Spleen (tissue), 11 donors: ENCODE results near the gene DUSP5. TPM values are rescaled to one million over a fixed set of nuclear protein-coding genes. Genes with fewer than 3 reads are reported as not detected.

Source experiments
- DNase-seq: peaks from one replicate; pipeline ENCODE4 v3.0.0-alpha.2; 2020
- H3K27ac ChIP-seq, 8 donors: fragments of 200-600 bp; sonication (generic) in 7 of 8; 1 replicate in 4 of 8; 2 replicates in 4 of 8; pipeline versions ENCODE4 v1.5.0 to v1.8.0; 2016 to 2021; ENCODE audit warnings: inconsistent platforms in 4 of 8, mild to moderate bottlenecking in 4 of 8, moderate library complexity in 1 of 8
- H3K27me3 ChIP-seq, 7 donors: fragments of 200-600 bp; sonication (generic) in 6 of 7; replicated peaks in 1 of 7; 1 replicate in 4 of 7; 2 replicates in 3 of 7; pipeline versions ENCODE4 v1.5.0 to v1.8.0; 2016 to 2021; ENCODE audit warnings: inconsistent platforms in 3 of 7, mild to moderate bottlenecking in 1 of 7
- H3K36me3 ChIP-seq, 6 donors: fragments of 200-600 bp; sonication (generic) in 5 of 6; 1 replicate in 4 of 6; 2 replicates in 2 of 6; pipeline versions ENCODE4 v1.5.0 to v1.8.0; 2016 to 2021; ENCODE audit warnings: inconsistent platforms in 2 of 6
- H3K4me1 ChIP-seq, 6 donors: fragments of 200-600 bp; sonication (generic) in 5 of 6; 1 replicate in 3 of 6; 2 replicates in 3 of 6; pipeline versions ENCODE4 v1.5.0 to v1.8.0; 2016 to 2021; ENCODE audit warnings: inconsistent platforms in 3 of 6
- H3K4me3 ChIP-seq, 8 donors: fragments of 200-600 bp; sonication (generic) in 7 of 8; 1 replicate in 4 of 8; 2 replicates in 4 of 8; pipeline versions ENCODE4 v1.5.0 to v1.8.0; 2016 to 2021; ENCODE audit warnings: inconsistent platforms in 4 of 8, mild to moderate bottlenecking in 4 of 8, moderate library complexity in 2 of 8
- H3K9me3 ChIP-seq, 8 donors: fragments of 200-600 bp; sonication (generic) in 7 of 8; 1 replicate in 4 of 8; 2 replicates in 4 of 8; pipeline versions ENCODE4 v1.5.0 to v1.8.0; 2016 to 2021; ENCODE audit warnings: inconsistent platforms in 4 of 8
- CTCF ChIP-seq, 11 experiments: fragments of 200-600 bp in 7 of 11; fragments of 450-650 bp in 4 of 11; sonication (generic) in 4 of 11; IDR thresholded peaks in 8 of 11; conservative IDR thresholded peaks in 3 of 11; 1 replicate in 7 of 11; 2 replicates in 4 of 11; pipeline versions ENCODE4 v1.4.0 to v1.8.0; 2016 to 2021; ENCODE audit warnings: antibody characterized with exemption in 11 of 11, inconsistent platforms in 4 of 11, mild to moderate bottlenecking in 1 of 11
- POLR2A ChIP-seq, 3 donors: fragments of 450-650 bp; IDR thresholded peaks; one replicate each; pipeline ENCODE4 v1.5.1; 2017; ENCODE audit warnings: antibody characterized with exemption in 3 of 3, mild to moderate bottlenecking in 1 of 3
- POLR2AphosphoS5 ChIP-seq, 3 donors: sonication (generic); formaldehyde crosslinking; IDR thresholded peaks; one replicate each; pipeline ENCODE4 v1.5.1; 2017; ENCODE audit warnings: antibody characterized with exemption in 3 of 3
- WGBS, 5 donors: extraction: QIAGEN DNeasy Blood & Tissue Kit in 3 of 5; methylation state at CpG; one replicate each; pipeline versions ENCODE4 v1.1.5 to v1.1.7; 2013 to 2018; 5-methylcytosine and 5-hydroxymethylcytosine counted together
- intact Hi-C: fragments of 100-400 bp; cut with DNase I; formaldehyde crosslinking; loops from one replicate; pipeline ENCODE4 v1.15.0; 2023; ENCODE audit warnings: low total_unique reads
- polyA plus RNA-seq, 3 donors: library from polyadenylated mRNA; stranded (reverse); fragments of 200-250 nt; gene quantifications; one replicate each; pipeline ENCODE4 v1.2.1, GENCODE V29; 2013
- total RNA-seq, 7 donors: library from RNA; depleted of rRNA in 3 of 7; stranded (reverse); fragments of >200 nt in 3 of 7; fragmentation: NEBNext Ultra II Directional in 4 of 7; extraction: Animal tissue kit (Norgen Biotek cat#: 25700) in 4 of 7; gene quantifications; one replicate each; pipeline versions ENCODE4 v1.1.0 to v1.2.1, GENCODE V29; 2016 to 2021
- donor health status: healthy with polysubstance abuse.
- donor health status: DM: no; HTN: no; CAD: no; lungs with moderate emphysema.
- donor health status: DM: no; HTN: no; CAD: no.
- donor health status: Bipolar disorder and iron deficiency.
- donor health status: healthy.
- donor health status: DM: no; HTN: no; CAD: no.
- donor health status: DM: yes; HTN: yes; CAD: no.

The DUSP5 gene
- total and polyA plus RNA-seq, 10 donors = 9.7 to 71.8 (median 30.6) TPM

GRCh38 chr10:110508159-110508788, 10.6 kb downstream of the DUSP5 start:
- TF ChIP-seq CTCF (IDR thresholded peaks at IDR 0.05 in 8 of 11, conservative IDR thresholded peaks at IDR 0.05 in 3 of 11) (no peak), POLR2AphosphoS5 (IDR thresholded peaks at IDR 0.05) (peak in 1 of 3 donors; percentile 44), POLR2A (IDR thresholded peaks at IDR 0.05) (no peak)
- peaks cover 2 to 76% (median 39%) of the 10 kb centered on the region in 6 donors for H3K36me3 ChIP-seq
- no peaks in the 10 kb centered on the region for H3K9me3 ChIP-seq
- 86 to 92% (median 89%) methylated on average over 9 of the region's 9 CpGs for WGBS, 5 donors
- intact Hi-C loops = no loop called here
- H3K27ac ChIP-seq = peak overlapping the region in 5 of 8 donors; percentile 26 to 47 (median 42)
- DNase-seq = no peak
- H3K4me1 ChIP-seq = peaks cover 28 to 70% (median 52%) of the 10 kb centered on the region in 6 donors
- no peak overlapping the region for H3K4me3 ChIP-seq
- H3K27me3 ChIP-seq = no peaks in the 10 kb centered on the region

- peak overlapping the region in 4 of 8 donors; percentile 1 to 46 (median 34) for H3K27ac ChIP-seq
- WGBS, 5 donors = 48 to 72% (median 58%) methylated on average over 8 to 11 of the region's 11 CpGs
These were observed 11.3 kb downstream of the DUSP5 start for GRCh38 chr10:110508806-110509544.

GRCh38 chr10:110509560-110509959, 11.9 kb downstream of the DUSP5 start:
- TF ChIP-seq CTCF (IDR thresholded peaks at IDR 0.05 in 8 of 11, conservative IDR thresholded peaks at IDR 0.05 in 3 of 11) = no peak
- TF ChIP-seq POLR2A (IDR thresholded peaks at IDR 0.05) = no peak
- no peak for TF ChIP-seq POLR2AphosphoS5 (IDR thresholded peaks at IDR 0.05)
- no peak for DNase-seq
- no peak overlapping the region for H3K4me3 ChIP-seq
- no peaks in the 10 kb centered on the region for H3K27me3 ChIP-seq
- peak overlapping the region in 3 of 8 donors; percentile 1 to 46 (median 26) for H3K27ac ChIP-seq
- peaks cover 15 to 57% (median 40%) of the 10 kb centered on the region in 6 donors for H3K4me1 ChIP-seq
- WGBS, 5 donors = 85 to 98% (median 96%) methylated on average over 2 of the region's 2 CpGs
- H3K9me3 ChIP-seq = no peaks in the 10 kb centered on the region
- peaks cover 2 to 86% (median 39%) of the 10 kb centered on the region in 6 donors for H3K36me3 ChIP-seq
- intact Hi-C loops = no loop called here

More at GRCh38 chr10:110508806-110509544, 11.3 kb downstream of the DUSP5 start:
- Histone ChIP-seq H3K4me3 (no peak overlapping the region), H3K36me3 (peaks cover 2 to 83% (median 39%) of the 10 kb centered on the region in 6 donors), H3K4me1 (peaks cover 21 to 63% (median 45%) of the 10 kb centered on the region in 6 donors), H3K9me3 (no peaks in the 10 kb centered on the region), H3K27me3 (no peaks in the 10 kb centered on the region)
- no peak for DNase-seq
- intact Hi-C loops = no loop called here
- no peak for TF ChIP-seq POLR2A (IDR thresholded peaks at IDR 0.05)
- TF ChIP-seq CTCF (IDR thresholded peaks at IDR 0.05 in 8 of 11, conservative IDR thresholded peaks at IDR 0.05 in 3 of 11) = no peak
- peak in 2 of 3 donors; percentile 9 to 24 for TF ChIP-seq POLR2AphosphoS5 (IDR thresholded peaks at IDR 0.05)

GRCh38 chr10:110510086-110510485, 12.4 kb downstream of the DUSP5 start:
- TF ChIP-seq CTCF (IDR thresholded peaks at IDR 0.05 in 8 of 11, conservative IDR thresholded peaks at IDR 0.05 in 3 of 11) (no peak), POLR2AphosphoS5 (IDR thresholded peaks at IDR 0.05) (peak in 1 of 3 donors; percentile 19), POLR2A (IDR thresholded peaks at IDR 0.05) (no peak)
- 92 to 95% (median 94%) methylated on average over 9 of the region's 9 CpGs for WGBS, 5 donors
- H3K27ac ChIP-seq = no peak overlapping the region

More at GRCh38 chr10:110510086-110510485, 12.4 kb downstream of the DUSP5 start:
- intact Hi-C loops = no loop called here
- no peak for DNase-seq
- H3K9me3 ChIP-seq = no peaks in the 10 kb centered on the region
- no peak overlapping the region for H3K4me3 ChIP-seq
- H3K36me3 ChIP-seq = peaks cover 2 to 85% (median 39%) of the 10 kb centered on the region in 6 donors
- peaks cover 11 to 51% (median 34%) of the 10 kb centered on the region in 6 donors for H3K4me1 ChIP-seq
- H3K27me3 ChIP-seq = no peaks in the 10 kb centered on the region
